Aorta (tissue), 5 donors: ENCODE data around the gene PICK1. TPM values are rescaled to one million over a fixed set of nuclear protein-coding genes. Genes with fewer than 3 reads are reported as not detected.

ENCODE experiments used
- ATAC-seq: fragments of 200-7000 bp; cut with Tn5 transposase; one replicate; pipeline ENCODE4 v1.9.1; 2022; ENCODE audit warnings: moderate library complexity; ENCODE audit not compliant: low FRiP score
- DNase-seq, 2 donors: peaks; one replicate each; pipeline ENCODE4 v3.0.0-alpha.2; 2020
- H3K27ac ChIP-seq, 2 donors: one replicate each; pipeline ENCODE4 v1.5.1; 2013; ENCODE audit warnings: low read length in 2 of 2, mild to moderate bottlenecking in 2 of 2, moderate library complexity in 2 of 2, control low read depth in 1 of 2, inconsistent platforms in 1 of 2, low read depth in 1 of 2
- H3K27me3 ChIP-seq, 2 donors: one replicate each; pipeline ENCODE4 v1.6.1; 2013; ENCODE audit warnings: control low read depth in 1 of 2, low read length in 1 of 2, mild to moderate bottlenecking in 1 of 2, moderate library complexity in 1 of 2; ENCODE audit not compliant: insufficient read depth in 2 of 2, control insufficient read depth in 1 of 2
- H3K36me3 ChIP-seq, 2 donors: one replicate each; pipeline ENCODE4 v1.6.1; 2013; ENCODE audit warnings: control low read depth in 1 of 2, low read length in 1 of 2, mild to moderate bottlenecking in 1 of 2; ENCODE audit not compliant: insufficient read depth in 2 of 2, control insufficient read depth in 1 of 2
- H3K4me1 ChIP-seq, 2 donors: one replicate each; pipeline ENCODE4 v1.6.1; 2013; ENCODE audit warnings: low read length in 2 of 2, control low read depth in 1 of 2, mild to moderate bottlenecking in 1 of 2, moderate library complexity in 1 of 2; ENCODE audit not compliant: insufficient read depth in 2 of 2, control insufficient read depth in 1 of 2
- H3K4me3 ChIP-seq, 2 donors: one replicate each; pipeline ENCODE4 v1.5.1; 2013; ENCODE audit warnings: low read length in 2 of 2, control low read depth in 1 of 2, mild to moderate bottlenecking in 1 of 2
- H3K9me3 ChIP-seq: one replicate; pipeline ENCODE4 v1.6.1; 2013; ENCODE audit warnings: mild to moderate bottlenecking, low read length; ENCODE audit not compliant: control insufficient read depth
- WGBS, 2 donors: extraction: QIAGEN DNeasy Blood & Tissue Kit; methylation state at CpG; one replicate each; pipeline ENCODE4 v1.1.7; 2013; 5-methylcytosine and 5-hydroxymethylcytosine counted together
- intact Hi-C, 2 donors: fragments of 100-400 bp; cut with DNase I; formaldehyde crosslinking; loops; one replicate each; pipeline versions ENCODE4 v1.14.2 to v1.15.0; 2022
- polyA plus RNA-seq, 2 donors: library from polyadenylated mRNA; stranded (reverse); fragments of 200-250 nt; gene quantifications; one replicate each; pipeline ENCODE4 v1.2.3, GENCODE V29; 2013
- total RNA-seq, 2 donors: library from RNA; stranded (reverse); fragmentation: NEBNext Ultra II Directional; extraction: Animal tissue kit (Norgen Biotek cat#: 25700); gene quantifications; one replicate each; pipeline ENCODE4 v1.2.1, GENCODE V29; 2021
- donor health status: healthy with polysubstance abuse.
- donor health status: Bipolar disorder and iron deficiency.
- donor health status: DM: no; HTN: no; CAD: no.
- donor health status: DM: no; HTN: no; CAD: no.
- donor health status: DM: yes; HTN: yes; CAD: no.

Gene PICK1
- total and polyA plus RNA-seq, 4 donors = 9.5 to 46.2 (median 25.7) TPM

GRCh38 chr22:38069372-38070249 is 12.4 kb downstream of the PICK1 start:
- peaks cover 0 to 4% of the 10 kb centered on the region in 2 donors for H3K36me3 ChIP-seq
- no peaks in the 10 kb centered on the region for H3K27me3 ChIP-seq
- WGBS, 2 donors = 11 to 13% methylated on average over 19 to 21 of the region's 21 CpGs
- DNase-seq (peak; percentile 94 to 95), ATAC-seq (peak; percentile 88)
- no peaks in the 10 kb centered on the region for H3K4me1 ChIP-seq
- H3K9me3 ChIP-seq = no peaks in the 10 kb centered on the region
- intact Hi-C loops = loop anchor here (1.0 to 5.0 kb wide), 4 partner anchors 133 to 284 kb away; partner anchors contain the start of gene MAFF (in 1 of the 2)
- peak overlapping the region; percentile 89 to 94 for H3K27ac ChIP-seq
- no peak overlapping the region for H3K4me3 ChIP-seq

DNA sequence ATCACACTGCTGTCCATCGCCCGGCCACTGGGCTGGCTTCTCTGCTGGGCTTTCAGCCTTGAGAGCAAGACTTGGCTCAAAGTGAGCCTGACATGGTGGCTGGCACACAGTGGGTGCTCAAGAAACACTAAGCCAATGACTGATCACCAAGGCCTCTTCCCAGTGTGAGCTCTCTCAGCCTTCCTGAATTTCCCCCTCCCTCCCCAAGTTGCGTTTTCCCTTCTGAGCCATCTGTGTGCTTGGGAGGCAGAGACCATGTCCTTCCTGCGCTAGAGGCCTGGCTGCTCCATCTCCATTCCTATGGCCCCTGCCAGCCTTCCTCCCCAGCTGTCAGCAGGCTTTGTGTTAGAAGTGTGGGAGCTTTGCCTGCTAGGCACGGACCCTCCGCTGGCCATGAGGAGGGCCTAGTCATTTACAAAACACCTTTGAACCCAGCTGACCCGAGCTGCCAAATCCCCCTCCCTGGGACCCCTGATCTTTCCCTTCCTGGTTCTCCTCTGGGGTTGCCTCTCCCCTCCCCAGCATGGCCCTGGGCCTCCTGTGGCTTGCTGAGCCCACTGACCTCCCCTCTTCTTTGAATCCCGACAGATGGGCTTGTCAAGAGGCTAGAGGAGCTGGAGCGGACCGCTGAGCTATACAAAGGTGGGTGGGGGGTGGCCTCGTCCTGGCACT is 13.2 kb downstream of the PICK1 start:
- Histone ChIP-seq H3K36me3 (peaks cover 0 to 2% of the 10 kb centered on the region in 2 donors), H3K4me1 (no peaks in the 10 kb centered on the region)
- intact Hi-C loops = loop anchor here in 1 of 2 donors (5.0 kb wide), 1 partner anchor 282 kb away; no protein-coding TSS in a partner anchor

GRCh38 chr22:38071421-38072321 is 14.5 kb downstream of the PICK1 start:
- H3K9me3 ChIP-seq = no peaks in the 10 kb centered on the region
- no peak for ATAC-seq
- no peaks in the 10 kb centered on the region for H3K4me1 ChIP-seq
- DNase-seq = peak; percentile 23 to 66
- 91 to 92% methylated on average over 21 to 22 of the region's 22 CpGs for WGBS, 2 donors
- peak overlapping the region in 1 of 2 donors; percentile 6 for H3K27ac ChIP-seq
- intact Hi-C loops = loop anchor here in 1 of 2 donors (5.0 kb wide), 1 partner anchor 281 kb away; no protein-coding TSS in a partner anchor
- H3K27me3 ChIP-seq = no peaks in the 10 kb centered on the region
- H3K36me3 ChIP-seq = no peaks in the 10 kb centered on the region
- H3K4me3 ChIP-seq = no peak overlapping the region

More for the DNA sequence above, 13.2 kb downstream of the PICK1 start:
- Histone ChIP-seq H3K27me3 (no peaks in the 10 kb centered on the region), H3K27ac (peak overlapping the region; percentile 80 to 93), H3K4me3 (no peak overlapping the region), H3K9me3 (no peaks in the 10 kb centered on the region)
- no peak for DNase-seq
- WGBS, 2 donors = 37% methylated on average over 11 of the region's 11 CpGs
- ATAC-seq = no peak

- Histone ChIP-seq H3K36me3 (no peaks in the 10 kb centered on the region), H3K27ac (no peak overlapping the region), H3K4me3 (no peak overlapping the region), H3K27me3 (no peaks in the 10 kb centered on the region), H3K9me3 (no peaks in the 10 kb centered on the region), H3K4me1 (no peaks in the 10 kb centered on the region)
- intact Hi-C loops = loop anchor here in 1 of 2 donors (5.0 kb wide), 1 partner anchor 280 kb away; no protein-coding TSS in a partner anchor
- WGBS, 2 donors = 93 to 96% methylated on average over 25 of the region's 25 CpGs
- DNase-seq (peak; percentile 40 to 64), ATAC-seq (no peak)
These were observed 15.3 kb downstream of the PICK1 start for GRCh38 chr22:38072322-38073149.

- no peaks in the 10 kb centered on the region for H3K27me3 ChIP-seq
- no peaks in the 10 kb centered on the region for H3K36me3 ChIP-seq
- H3K4me3 ChIP-seq = no peak overlapping the region
- no peaks in the 10 kb centered on the region for H3K4me1 ChIP-seq
- intact Hi-C loops = loop anchor here in 1 of 2 donors (5.0 kb wide), 1 partner anchor 279 kb away; no protein-coding TSS in a partner anchor
- H3K9me3 ChIP-seq = no peaks in the 10 kb centered on the region
- no peak for ATAC-seq
- H3K27ac ChIP-seq = no peak overlapping the region
- DNase-seq = peak; percentile 40 to 70
- WGBS, 2 donors = 93% methylated on average over 28 of the region's 28 CpGs
These were observed 16.2 kb downstream of the PICK1 start for GRCh38 chr22:38073150-38074130.

DNA sequence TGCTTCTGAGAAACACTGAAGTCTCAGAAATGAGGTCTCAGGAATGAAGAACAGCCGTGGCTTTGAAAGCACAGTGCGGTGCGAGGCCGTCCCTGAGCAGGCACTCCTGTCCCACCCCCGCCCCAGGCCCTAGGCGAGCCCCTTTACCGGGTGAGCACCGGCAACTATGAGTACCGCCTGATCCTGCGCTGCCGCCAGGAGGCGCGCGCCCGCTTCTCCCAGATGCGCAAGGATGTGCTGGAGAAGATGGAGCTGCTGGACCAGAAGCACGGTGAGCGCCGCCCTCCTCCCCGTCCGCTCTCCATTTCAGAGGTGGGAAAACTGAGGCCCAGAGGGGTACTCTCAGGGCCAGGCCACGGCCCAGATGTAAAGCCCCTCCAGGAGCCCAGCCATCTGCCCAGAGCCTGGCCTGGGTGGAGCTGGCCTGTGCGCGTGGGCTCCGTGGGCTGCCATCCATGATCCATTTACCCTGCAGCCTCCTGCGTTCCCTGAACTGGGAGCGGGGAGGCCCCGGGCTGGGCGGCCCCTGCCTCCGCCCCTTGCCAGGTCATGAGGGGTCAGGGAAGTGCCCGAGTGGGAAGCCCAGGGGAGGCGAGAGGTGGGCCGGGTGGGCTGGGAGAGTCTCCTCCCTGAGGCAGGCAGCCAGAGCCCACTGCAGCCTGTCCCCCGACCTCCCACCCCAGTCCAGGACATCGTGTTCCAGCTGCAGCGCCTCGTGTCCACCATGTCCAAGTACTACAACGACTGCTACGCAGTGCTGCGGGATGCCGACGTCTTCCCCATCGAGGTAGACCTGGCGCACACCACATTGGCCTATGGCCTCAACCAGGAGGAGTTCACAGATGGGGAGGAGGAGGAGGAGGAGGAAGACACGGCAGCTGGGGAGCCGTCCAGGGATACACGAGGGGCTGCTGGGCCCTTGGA is 17.2 kb downstream of the PICK1 start:
- Histone ChIP-seq H3K4me3 (no peak overlapping the region), H3K4me1 (no peaks in the 10 kb centered on the region), H3K9me3 (no peaks in the 10 kb centered on the region), H3K27ac (no peak overlapping the region), H3K36me3 (no peaks in the 10 kb centered on the region), H3K27me3 (no peaks in the 10 kb centered on the region)
- intact Hi-C loops = loop anchor here in 1 of 2 donors (5.0 kb wide), 1 partner anchor 278 kb away; no protein-coding TSS in a partner anchor
- ATAC-seq = no peak
- DNase-seq = no peak
- 87 to 88% methylated on average over 45 to 47 of the region's 47 CpGs for whole genome bisulfite sequencing, 2 donors
